NB4 (cell line): ENCODE results near the gene C1orf21.

ENCODE experiments used
- DNase-seq: peaks from one replicate; pipeline ENCODE4 v3.0.0; 2010; ENCODE audit warnings: low read depth
- H3K4me3 ChIP-seq: one replicate; pipeline ENCODE4 v1.5.1; 2011; ENCODE audit warnings: mild to moderate bottlenecking, low read depth, low read length, moderate library complexity
- MAX ChIP-seq: IDR thresholded peaks from 2 replicates; pipeline ENCODE4 v1.6.1; 2011; ENCODE audit warnings: low read depth, low read length
- MYC ChIP-seq: IDR thresholded peaks from 2 replicates; pipeline ENCODE4 v1.6.1; 2011; ENCODE audit warnings: low read depth, low read length
- POLR2A ChIP-seq: IDR thresholded peaks from 2 replicates; pipeline ENCODE4 v1.6.1; 2011; ENCODE audit warnings: mild to moderate bottlenecking; ENCODE audit not compliant: insufficient read length; ENCODE audit errors: extremely low read depth
- TF ChIP-seq, protein P1 (sequence below): IDR thresholded peaks from one replicate; pipeline ENCODE4 v1.5.1; 2012; ENCODE audit warnings: low read depth, low read length

C1orf21 gene

DNA sequence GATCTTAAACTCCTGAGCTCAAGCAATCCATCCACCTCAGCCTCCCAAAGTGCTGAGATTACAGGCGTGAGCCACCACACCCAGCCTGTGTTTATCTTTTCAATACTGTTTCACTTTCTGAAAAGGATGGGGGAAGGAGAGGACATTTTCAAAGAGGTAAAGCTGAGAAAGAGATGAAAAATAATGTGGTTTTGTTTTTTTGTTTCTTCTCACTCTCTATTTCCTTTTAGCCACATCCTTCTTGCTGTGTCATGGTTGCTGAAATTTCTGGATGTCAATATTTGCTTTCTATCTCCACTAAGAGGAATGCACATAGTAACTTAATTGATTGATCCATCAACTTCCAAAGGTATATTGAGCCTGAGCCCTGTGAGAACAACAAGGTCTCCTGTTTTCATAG, 6.4 kb upstream of the C1orf21 start:
- TF ChIP-seq, protein P1, sequence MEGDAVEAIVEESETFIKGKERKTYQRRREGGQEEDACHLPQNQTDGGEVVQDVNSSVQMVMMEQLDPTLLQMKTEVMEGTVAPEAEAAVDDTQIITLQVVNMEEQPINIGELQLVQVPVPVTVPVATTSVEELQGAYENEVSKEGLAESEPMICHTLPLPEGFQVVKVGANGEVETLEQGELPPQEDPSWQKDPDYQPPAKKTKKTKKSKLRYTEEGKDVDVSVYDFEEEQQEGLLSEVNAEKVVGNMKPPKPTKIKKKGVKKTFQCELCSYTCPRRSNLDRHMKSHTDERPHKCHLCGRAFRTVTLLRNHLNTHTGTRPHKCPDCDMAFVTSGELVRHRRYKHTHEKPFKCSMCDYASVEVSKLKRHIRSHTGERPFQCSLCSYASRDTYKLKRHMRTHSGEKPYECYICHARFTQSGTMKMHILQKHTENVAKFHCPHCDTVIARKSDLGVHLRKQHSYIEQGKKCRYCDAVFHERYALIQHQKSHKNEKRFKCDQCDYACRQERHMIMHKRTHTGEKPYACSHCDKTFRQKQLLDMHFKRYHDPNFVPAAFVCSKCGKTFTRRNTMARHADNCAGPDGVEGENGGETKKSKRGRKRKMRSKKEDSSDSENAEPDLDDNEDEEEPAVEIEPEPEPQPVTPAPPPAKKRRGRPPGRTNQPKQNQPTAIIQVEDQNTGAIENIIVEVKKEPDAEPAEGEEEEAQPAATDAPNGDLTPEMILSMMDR, result no peak
- TF ChIP-seq MYC (no peak), POLR2A (no peak), MAX (no peak)
- no peak overlapping the region for H3K4me3 ChIP-seq
- no peak for DNase-seq

- no peak for DNase-seq
- H3K4me3 ChIP-seq, result no peak overlapping the region
- no peak for TF ChIP-seq MYC
- TF ChIP-seq, protein P1, result no peak
- no peak for TF ChIP-seq MAX
- no peak for TF ChIP-seq POLR2A
Observed at GRCh38 chr1:184383772-184384323, 3.0 kb upstream of the C1orf21 start.

DNA sequence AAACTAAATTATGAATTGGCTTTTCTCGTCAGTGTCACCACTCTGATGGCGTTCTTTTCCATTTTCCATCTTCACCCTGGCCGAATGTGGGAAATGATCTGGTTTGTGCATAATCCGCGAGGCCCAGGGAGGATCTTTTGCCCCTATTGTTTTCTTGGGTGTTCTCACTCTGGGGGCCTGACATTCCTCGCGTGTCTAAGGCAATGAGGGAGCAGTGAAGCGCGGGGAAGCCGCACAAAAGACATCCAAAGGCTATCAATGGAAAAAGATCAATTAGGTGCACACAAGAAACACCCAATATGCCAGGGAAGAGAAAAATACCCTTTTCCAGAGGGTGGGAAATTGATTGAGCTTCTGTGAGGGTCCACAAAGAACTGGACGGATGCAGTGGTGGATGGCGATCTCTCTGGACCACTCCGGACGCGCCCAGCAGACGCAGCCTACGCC, 941 bp upstream of the C1orf21 start:
- no peak for DNase-seq
- no peak overlapping the region for H3K4me3 ChIP-seq
- no peak for TF ChIP-seq MYC
- TF ChIP-seq, protein P1, result no peak
- no peak for TF ChIP-seq POLR2A
- no peak for TF ChIP-seq MAX

DNA sequence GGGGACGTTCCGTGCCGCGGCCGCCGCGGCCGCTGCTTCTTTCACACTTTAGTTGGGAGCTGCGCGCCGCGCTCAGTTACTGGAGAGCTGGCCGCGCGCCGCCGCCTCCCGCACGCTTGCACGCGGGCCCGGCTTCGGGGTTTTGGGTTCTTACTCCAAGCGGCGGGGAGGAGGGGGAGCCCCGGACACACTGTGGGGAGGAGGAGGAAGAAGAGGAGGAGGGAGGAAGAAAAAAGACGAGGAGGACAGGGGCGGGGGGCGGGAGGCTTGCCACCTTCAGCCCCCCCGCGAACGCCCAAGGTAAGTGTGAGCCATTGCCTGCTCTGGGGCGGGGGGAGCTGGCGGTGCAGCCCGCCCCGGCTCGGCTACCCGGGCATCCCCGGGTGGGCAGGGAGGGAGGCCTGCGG, 243 bp downstream of the C1orf21 start:
- no peak for DNase-seq
- no peak overlapping the region for H3K4me3 ChIP-seq
- TF ChIP-seq POLR2A (no peak), MYC (no peak), MAX (no peak)
- TF ChIP-seq, protein P1, result no peak

GRCh38 chr1:184387476-184388318, 868 bp downstream of the C1orf21 start:
- H3K4me3 ChIP-seq, result peak overlapping the region; percentile 27
- DNase-seq, result peak; percentile 49
- TF ChIP-seq MYC (no peak), MAX (no peak), POLR2A (no peak)
- TF ChIP-seq, protein P1, result no peak
